Heart left ventricle (tissue), 16 donors: Measurements from ENCODE around the gene ZNF488. TPM values are rescaled to one million over a fixed set of nuclear protein-coding genes. Genes with fewer than 3 reads are reported as not detected.

Experiments
- ATAC-seq, 4 donors: fragments of 200-7000 bp; cut with Tn5 transposase; one replicate each; pipeline ENCODE4 v1.9.1; 2020 to 2022; ENCODE audit warnings: moderate library complexity in 4 of 4, mild to moderate bottlenecking in 3 of 4, moderate number of reproducible peaks in 1 of 4
- DNase-seq, 5 donors: peaks; one replicate each; pipeline ENCODE4 v3.0.0-alpha.2; 2020
- H3K27ac ChIP-seq, 12 donors: fragments of 200-600 bp; sonication (generic) in 4 of 12; one replicate each; pipeline versions ENCODE4 v1.5.0 to v1.8.0; 2016 to 2022; ENCODE audit warnings: mild to moderate bottlenecking in 2 of 12
- H3K27me3 ChIP-seq, 9 donors: fragments of 200-600 bp; sonication (generic) in 2 of 9; one replicate each; pipeline versions ENCODE4 v1.5.1 to v1.8.0; 2016 to 2022; ENCODE audit warnings: mild to moderate bottlenecking in 3 of 9
- H3K36me3 ChIP-seq, 9 donors: fragments of 200-600 bp; sonication (generic) in 2 of 9; one replicate each; pipeline versions ENCODE4 v1.5.0 to v1.8.0; 2018 to 2022; ENCODE audit warnings: mild to moderate bottlenecking in 2 of 9
- H3K4me1 ChIP-seq, 12 donors: fragments of 200-600 bp; sonication (generic) in 4 of 12; one replicate each; pipeline versions ENCODE4 v1.5.0 to v1.8.0; 2016 to 2022; ENCODE audit warnings: mild to moderate bottlenecking in 3 of 12
- H3K4me3 ChIP-seq, 12 donors: fragments of 200-600 bp; sonication (generic) in 4 of 12; one replicate each; pipeline versions ENCODE4 v1.5.0 to v1.8.0; 2017 to 2022; ENCODE audit warnings: mild to moderate bottlenecking in 9 of 12, moderate library complexity in 4 of 12
- H3K9me3 ChIP-seq, 12 donors: fragments of 200-600 bp; sonication (generic) in 4 of 12; one replicate each; pipeline versions ENCODE4 v1.5.0 to v1.8.0; 2016 to 2022; ENCODE audit warnings: mild to moderate bottlenecking in 1 of 12
- CTCF ChIP-seq, 12 donors: fragments of 200-600 bp; sonication (generic) in 4 of 12; IDR thresholded peaks; one replicate each; pipeline versions ENCODE4 v1.5.0 to v1.8.0; 2018 to 2022; ENCODE audit warnings: antibody characterized with exemption in 12 of 12, mild to moderate bottlenecking in 5 of 12
- POLR2A ChIP-seq, 2 donors: fragments of 450-650 bp; IDR thresholded peaks; one replicate each; pipeline ENCODE4 v1.6.1; 2017; ENCODE audit warnings: antibody characterized with exemption in 2 of 2, mild to moderate bottlenecking in 2 of 2, moderate library complexity in 2 of 2
- WGBS, 4 donors: extraction: QIAGEN DNeasy Blood & Tissue Kit in 2 of 4; methylation state at CpG; one replicate each; pipeline versions ENCODE4 v1.1.5 to v1.1.7; 2013 to 2018; 5-methylcytosine and 5-hydroxymethylcytosine counted together
- intact Hi-C, 10 donors: fragments of 100-400 bp; cut with DNase I; formaldehyde crosslinking; loops; one replicate each; pipeline versions ENCODE4 v1.11.1 to v1.14.2; 2022
- polyA plus RNA-seq, 2 donors: library from polyadenylated mRNA; stranded (reverse); fragments of 200-250 nt; gene quantifications; one replicate each; pipeline ENCODE4 v1.2.3, GENCODE V29; 2013
- total RNA-seq, 9 donors: library from RNA; depleted of rRNA in 2 of 9; stranded (reverse); fragments of >200 nt in 2 of 9; fragmentation: NEBNext Ultra II Directional in 3 of 9; extraction: Animal tissue kit (Norgen Biotek cat#: 25700) in 3 of 9; gene quantifications; one replicate each; pipeline versions ENCODE4 v1.1.0 to v1.2.4, GENCODE V29; 2016 to 2023
- donor health status: ischemic (EF 13 %, LVEDD 7.1; RV severe dilation, severe dysfunction).
- donor health status: healthy with polysubstance abuse.
- donor health status: DM: no; HTN: yes; CAD: no.
- donor health status: DM: no; HTN: no; CAD: no.
- donor health status: ischemic (EF 25% LVEDD 6.9; RV normal size, moderate dysfunction).
- donor health status: ischemic (EF 25% LVEDD 5.7; RV mildly dilated, moderate dysfunction).
- donor health status: healthy.
- donor health status: DM: yes; HTN: yes; CAD: no.
- donor health status: ischemic (EF 35%, LVEDD 5.7; RV mildly dilated, moderate dysfunction).
- donor health status: nonischemic (EF 11% LVEDD 7.7; RV severe dilation, severe dysfunction).
- donor health status: DM: yes; HTN: yes; CAD: no.
- donor health status: PGD.
- donor health status: ischemic (EF 29% LVEDD 5.4; RV normal size, mild dysfunction).
- donor health status: nonischemic (EF 23%, LVEDD 6.1; RV moderate dilation, normal function).

The ZNF488 gene
- total and polyA plus RNA-seq, 11 donors = 0.06 to 0.25 (median 0.08) TPM; not detected in 6

- Histone ChIP-seq H3K36me3 (no peaks in the 10 kb centered on the region), H3K27ac (no peak overlapping the region), H3K4me3 (no peak overlapping the region), H3K9me3 (no peaks in the 10 kb centered on the region), H3K4me1 (peaks cover 0 to 7% (median 0%) of the 10 kb centered on the region in 12 donors), H3K27me3 (peaks cover 0 to 12% (median 0%) of the 10 kb centered on the region in 9 donors)
- TF ChIP-seq CTCF (IDR thresholded peaks at IDR 0.05) (no peak), POLR2A (IDR thresholded peaks at IDR 0.05) (no peak)
- ATAC-seq (no peak), DNase-seq (peak in 1 of 5 donors; percentile 10)
- intact Hi-C loops = no loop called here
- 78 to 85% (median 81%) methylated on average over 7 of the region's 7 CpGs for WGBS, 4 donors
Measured at GRCh38 chr10:47371629-47372485, 12.2 kb downstream of the ZNF488 start.

- TF ChIP-seq CTCF (IDR thresholded peaks at IDR 0.05) = no peak
- no peak for TF ChIP-seq POLR2A (IDR thresholded peaks at IDR 0.05)
- intact Hi-C loops = no loop called here
- DNase-seq = peak in 1 of 5 donors; percentile 8
- H3K27ac ChIP-seq = no peak overlapping the region
- no peak overlapping the region for H3K4me3 ChIP-seq
- no peaks in the 10 kb centered on the region for H3K9me3 ChIP-seq
- peaks cover 0 to 7% (median 0%) of the 10 kb centered on the region in 12 donors for H3K4me1 ChIP-seq
- ATAC-seq = no peak
- H3K36me3 ChIP-seq = no peaks in the 10 kb centered on the region
- H3K27me3 ChIP-seq = peaks cover 0 to 7% (median 0%) of the 10 kb centered on the region in 9 donors
- 90 to 95% (median 91%) methylated on average over 7 of the region's 7 CpGs for WGBS, 4 donors
Measured at GRCh38 chr10:47370878-47371277, 13.2 kb downstream of the ZNF488 start.

- Histone ChIP-seq H3K9me3 (no peaks in the 10 kb centered on the region), H3K27ac (no peak overlapping the region), H3K4me3 (no peak overlapping the region), H3K4me1 (peaks cover 0 to 7% (median 0%) of the 10 kb centered on the region in 12 donors), H3K36me3 (no peaks in the 10 kb centered on the region), H3K27me3 (peaks cover 0 to under 1% (median 0%) of the 10 kb centered on the region in 9 donors)
- no peak for ATAC-seq
- DNase-seq = peak in 1 of 5 donors; percentile 12
- intact Hi-C loops = no loop called here
- TF ChIP-seq POLR2A (IDR thresholded peaks at IDR 0.05) = no peak
- no peak for TF ChIP-seq CTCF (IDR thresholded peaks at IDR 0.05)
- WGBS, 4 donors = 93 to 95% (median 95%) methylated on average over 11 of the region's 11 CpGs
Measured at GRCh38 chr10:47370015-47370767, 13.9 kb downstream of the ZNF488 start.
